HG02571 (cell line): ENCODE measurements around the gene SLC25A17.
"Not testable (repeated sequence)": the region's sequence is repeated elsewhere in the genome, so short reads cannot be mapped to it uniquely, and the experiment has no call there.

Experiments used
- ATAC-seq: cut with Tn5 transposase; IDR thresholded peaks from one replicate; pipeline ENCODE4 v1.9.1; 2021; ENCODE audit warnings: mild to moderate bottlenecking, moderate library complexity; ENCODE audit not compliant: unreplicated experiment

SLC25A17 gene

GRCh38 chr22:40758851-40759250, 60.3 kb downstream of the SLC25A17 start:
- not testable (repeated sequence) for ATAC-seq

DNA sequence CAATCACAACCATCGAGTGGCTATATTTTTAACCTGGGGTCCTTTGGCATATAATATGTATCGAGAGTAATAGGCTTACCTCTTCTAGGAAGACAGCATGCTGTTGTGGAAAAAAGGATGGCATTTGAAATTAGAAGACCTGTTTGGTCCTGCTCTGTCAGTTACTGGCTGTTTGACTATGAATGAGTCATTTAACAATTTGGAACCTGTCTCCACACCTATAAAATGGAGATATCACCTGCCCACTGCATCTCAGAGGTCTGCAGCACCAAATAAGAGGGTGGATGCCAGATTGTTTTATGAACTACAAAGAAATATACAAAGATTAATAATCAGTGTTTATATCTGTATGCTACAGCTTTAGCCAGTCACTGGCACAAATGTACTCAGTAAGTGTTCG, 60.8 kb downstream of the SLC25A17 start:
- no peak for ATAC-seq

GRCh38 chr22:40757071-40757470, 62.1 kb downstream of the SLC25A17 start:
- no peak for ATAC-seq

- no peak for ATAC-seq
Measured at GRCh38 chr22:40753114-40753513, 66.0 kb downstream of the SLC25A17 start.

DNA sequence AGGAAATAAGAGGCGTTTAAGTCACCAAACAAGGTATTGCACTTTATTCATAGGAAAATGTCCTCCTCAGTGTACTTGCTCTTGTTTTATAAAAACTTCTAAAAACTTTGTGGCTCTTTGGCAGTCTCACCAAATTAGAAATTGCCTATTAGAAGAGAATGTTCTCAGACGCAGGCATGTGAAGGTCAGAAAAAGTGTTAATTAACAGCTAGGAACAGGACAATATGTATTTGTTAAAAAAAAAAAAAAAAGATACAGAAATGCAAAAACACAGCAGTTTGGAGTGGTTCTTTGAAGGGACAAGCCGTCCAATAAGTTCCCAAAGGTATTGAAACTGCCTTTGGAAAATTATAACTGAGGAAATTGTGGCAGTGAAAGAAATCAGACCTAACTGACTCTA, 67.9 kb downstream of the SLC25A17 start:
- ATAC-seq: no peak

DNA sequence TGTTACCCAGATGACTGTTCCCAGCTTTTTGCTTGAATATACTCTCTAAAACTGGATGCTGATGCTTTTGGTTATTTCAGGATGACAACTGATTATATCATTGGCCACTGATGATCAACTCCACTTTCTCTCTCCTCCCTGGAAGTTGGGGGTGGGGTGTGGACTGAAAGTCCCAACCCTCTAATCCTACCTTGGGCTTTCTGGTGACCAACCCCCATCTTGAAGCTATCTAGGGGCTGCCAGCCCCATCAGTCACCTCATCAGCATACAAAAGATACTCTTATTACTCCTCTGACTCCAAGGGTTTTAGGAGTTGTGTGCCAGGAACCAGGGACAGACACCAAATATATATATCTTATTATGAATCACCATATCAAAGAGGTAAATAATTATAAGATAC, 69.3 kb downstream of the SLC25A17 start:
- no peak for ATAC-seq

GRCh38 chr22:40748388-40749355, 70.5 kb downstream of the SLC25A17 start:
- no peak for ATAC-seq

- ATAC-seq: no peak
Measured at GRCh38 chr22:40747361-40747760, 71.8 kb downstream of the SLC25A17 start.

DNA sequence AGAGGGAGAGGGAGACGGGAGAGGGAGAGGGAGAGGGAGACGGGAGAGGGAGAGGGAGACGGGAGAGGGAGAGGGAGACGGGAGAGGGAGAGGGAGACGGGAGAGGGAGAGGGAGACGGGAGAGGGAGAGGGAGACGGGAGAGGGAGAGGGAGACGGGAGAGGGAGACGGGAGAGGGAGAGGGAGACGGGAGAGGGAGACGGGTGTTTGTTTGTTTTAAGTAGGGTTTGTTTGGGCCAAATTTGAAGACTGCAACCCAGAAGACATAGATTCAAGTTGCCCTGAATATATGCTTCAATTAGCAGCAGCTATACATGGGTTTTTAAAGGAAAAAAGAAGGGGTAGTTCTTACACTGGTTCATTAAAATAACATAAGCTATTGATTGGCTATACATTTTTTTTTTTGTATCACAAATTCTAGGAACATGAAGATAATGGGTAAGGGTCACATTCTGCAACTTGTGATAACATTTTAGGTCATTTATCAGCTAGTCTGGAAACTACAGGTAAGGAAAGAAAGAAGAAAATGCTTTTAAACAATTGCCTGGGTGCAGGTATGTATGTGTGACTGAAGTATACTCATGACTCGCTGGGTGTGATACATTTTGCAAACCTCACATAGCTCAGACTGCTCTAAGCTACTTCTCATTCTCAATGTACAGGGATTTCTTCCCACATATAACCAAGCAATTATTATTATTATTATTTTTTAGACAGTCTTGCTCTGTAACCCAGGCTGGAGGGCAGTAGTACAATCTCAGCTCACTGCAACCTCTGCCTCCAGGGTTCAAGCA, 72.5 kb downstream of the SLC25A17 start:
- no peak for ATAC-seq

DNA sequence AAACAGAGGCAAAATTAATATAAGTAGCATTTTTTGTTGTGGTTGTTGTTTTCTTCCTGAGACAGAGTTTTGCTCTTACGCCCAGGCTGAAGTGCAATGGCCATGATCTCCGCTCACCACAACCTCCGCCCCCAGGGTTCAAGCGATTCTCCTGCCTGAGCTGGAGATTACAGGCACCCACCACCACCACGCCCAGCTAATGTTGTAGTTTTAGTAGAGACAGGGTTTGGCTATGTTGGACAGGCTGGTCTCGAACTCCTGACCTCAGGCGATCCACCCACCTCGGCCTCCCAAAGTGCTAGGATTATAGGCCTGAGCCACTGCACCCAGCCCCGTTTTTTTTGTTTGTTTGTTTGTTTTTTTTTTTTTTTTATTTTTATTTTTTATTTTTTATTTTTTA, 75.4 kb downstream of the SLC25A17 start:
- no peak for ATAC-seq

DNA sequence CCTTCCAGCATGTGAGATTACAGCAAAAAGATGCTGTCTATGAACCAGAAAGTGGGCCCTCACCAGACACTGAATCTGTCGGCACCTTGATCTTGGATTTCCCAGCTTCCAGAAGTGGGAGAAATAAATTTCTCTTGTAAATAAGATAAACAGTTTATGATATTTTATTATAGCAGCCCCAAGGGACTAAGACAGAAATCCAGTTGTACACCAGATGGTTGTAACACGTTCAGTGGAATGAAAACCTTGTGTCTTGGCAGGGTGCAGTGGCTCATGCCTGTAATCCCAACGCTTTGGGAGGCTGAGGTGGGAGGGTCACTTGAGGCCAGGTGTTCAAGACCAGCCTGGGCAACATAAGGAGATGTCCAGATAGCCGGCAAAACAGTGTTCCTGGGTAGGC, 78.0 kb downstream of the SLC25A17 start:
- no peak for ATAC-seq

DNA sequence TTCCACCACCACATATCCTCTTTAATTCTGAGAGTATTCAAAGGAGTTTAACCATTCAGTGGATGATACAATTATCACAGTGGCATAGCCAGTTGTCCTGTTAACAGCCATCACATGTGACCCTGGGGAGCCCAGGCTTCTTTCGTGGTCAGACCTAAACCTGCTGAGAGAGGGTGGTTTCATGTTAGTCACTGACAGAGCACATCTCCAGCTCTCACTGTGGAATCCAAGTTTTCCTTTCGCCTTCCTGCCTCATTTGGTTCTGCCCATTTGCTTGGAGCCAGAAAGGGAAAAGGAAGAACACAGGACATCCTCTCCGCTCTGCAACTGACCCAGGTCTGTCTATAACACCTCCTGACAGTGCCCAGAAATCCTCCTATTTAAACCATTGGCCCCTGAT, 79.4 kb downstream of the SLC25A17 start:
- ATAC-seq: no peak

DNA sequence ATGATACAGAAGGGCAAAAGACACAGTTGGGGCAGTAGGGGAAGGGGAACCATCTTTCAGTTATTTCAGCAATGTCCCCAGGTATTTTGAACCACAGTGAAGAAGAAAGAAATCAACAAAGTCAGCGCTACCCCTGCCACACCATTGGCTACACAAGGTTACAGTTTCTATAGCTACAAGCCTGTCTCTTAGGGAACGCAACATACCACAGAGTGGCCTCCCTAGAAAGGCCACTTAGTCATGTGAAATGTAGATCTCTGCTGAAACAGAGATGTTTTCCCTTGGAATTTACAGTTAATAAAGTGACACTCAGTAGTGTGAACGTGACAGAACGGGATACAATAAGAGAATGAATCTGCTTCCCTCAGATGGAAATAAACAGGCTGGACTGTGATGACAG, 85.2 kb downstream of the SLC25A17 start:
- ATAC-seq: no peak

DNA sequence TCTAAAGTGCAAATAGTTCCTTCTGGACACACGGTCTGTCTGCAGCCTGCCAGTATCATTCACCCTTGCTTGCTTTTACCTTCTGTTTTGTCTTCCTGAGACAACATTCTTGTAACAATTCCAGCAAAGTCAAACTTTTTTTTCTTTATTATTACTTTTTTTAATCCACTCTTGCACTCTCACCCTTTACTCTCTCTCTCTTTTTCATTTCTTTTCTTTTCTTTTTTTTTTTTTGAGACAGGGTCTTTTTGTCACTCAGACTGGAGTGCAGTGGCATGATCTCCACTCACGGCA, 86.2 kb downstream of the SLC25A17 start:
- ATAC-seq: no peak

DNA sequence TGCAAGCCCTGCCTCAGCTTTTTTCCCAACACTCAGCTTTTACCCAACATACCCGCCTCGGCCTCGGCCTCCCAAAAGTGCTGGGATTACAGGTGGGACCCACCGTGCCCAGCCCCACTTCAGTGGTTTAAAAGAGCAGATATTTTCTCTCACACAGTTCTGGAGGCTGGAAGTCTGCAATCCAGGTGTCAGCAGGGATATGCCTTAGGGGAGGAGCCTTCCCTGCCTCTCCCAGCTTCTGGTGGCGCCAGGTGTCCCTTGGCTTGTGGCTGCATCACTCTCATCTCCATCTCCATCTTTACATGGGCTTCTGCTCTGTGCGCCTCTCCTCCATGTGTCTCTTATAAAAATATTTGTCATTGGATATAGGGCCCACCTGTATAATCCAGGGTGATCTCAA, 89.9 kb downstream of the SLC25A17 start:
- no peak for ATAC-seq

- ATAC-seq: no peak
Measured at GRCh38 chr22:40728731-40729189, 90.4 kb downstream of the SLC25A17 start.

DNA sequence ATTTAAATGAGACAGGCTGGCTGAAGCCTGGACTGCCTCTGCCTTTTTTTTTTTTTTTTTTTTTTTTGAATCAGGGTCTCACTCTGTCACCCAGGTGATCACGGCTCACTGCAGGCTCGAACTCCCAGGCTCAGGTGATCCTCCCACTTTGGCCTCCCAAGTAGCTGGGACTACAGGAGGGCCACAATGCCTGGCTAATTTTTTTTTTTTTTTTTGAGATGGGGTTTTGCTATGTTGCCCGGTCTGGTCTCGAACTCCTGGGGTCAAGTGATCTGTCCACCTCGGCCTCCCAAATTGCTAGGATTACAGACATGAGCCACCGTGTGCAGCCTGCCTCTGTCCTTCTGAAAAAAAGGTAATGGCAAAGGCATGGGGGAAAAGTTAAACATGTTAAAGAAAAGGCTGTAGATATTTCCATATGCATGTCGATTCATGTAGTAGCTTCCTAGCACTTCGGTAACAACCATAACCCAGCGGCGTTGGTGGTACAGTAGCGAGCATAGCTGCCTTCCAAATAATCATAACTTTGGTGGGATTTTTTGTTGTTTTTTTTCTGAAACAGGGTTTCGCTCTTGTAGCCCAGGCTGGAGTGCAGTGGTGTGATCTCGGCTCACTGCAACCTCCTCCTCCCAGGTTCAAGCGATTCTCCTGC, 91.1 kb downstream of the SLC25A17 start:
- no peak for ATAC-seq

- ATAC-seq: no peak
Measured at GRCh38 chr22:40727070-40727963, 91.8 kb downstream of the SLC25A17 start.

- no peak for ATAC-seq
Measured at GRCh38 chr22:40726514-40726913, 92.6 kb downstream of the SLC25A17 start.

DNA sequence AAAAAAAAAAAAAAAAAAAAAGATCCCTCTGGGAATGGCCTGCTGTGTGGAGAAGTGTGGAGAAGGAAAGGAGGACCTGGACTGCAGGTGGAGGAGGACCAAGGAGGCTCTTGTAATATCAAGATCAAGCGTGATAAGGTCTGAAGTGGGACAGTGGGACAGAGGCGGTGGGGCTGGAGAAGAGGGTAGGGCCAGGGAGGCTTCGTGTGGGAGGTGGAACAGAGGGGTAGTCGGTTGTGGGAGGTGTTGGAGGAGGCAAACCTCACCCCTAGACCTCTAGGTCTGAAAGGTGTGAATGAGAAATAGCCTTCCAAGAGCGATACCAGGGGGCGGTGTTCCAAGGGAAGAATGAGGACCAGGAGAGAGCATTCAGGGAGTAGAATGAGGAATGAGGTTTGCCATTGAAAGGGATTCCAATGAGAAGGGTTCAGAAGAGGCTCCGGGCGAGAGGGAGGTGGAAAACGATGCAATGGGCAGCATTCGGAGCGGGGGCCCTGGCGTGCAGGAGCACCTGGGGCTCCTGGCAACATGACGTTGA, 95.7 kb downstream of the SLC25A17 start:
- ATAC-seq: no peak
